ENCODE measurements around the gene DERL3.
A peak's percentile ranks its signal among the peaks of the same experiment; 100 is the strongest.
"Not testable (repeated sequence)": the region's sequence is repeated elsewhere in the genome, so short reads cannot be mapped to it uniquely, and the experiment has no call there.

The DERL3 gene

DNA sequence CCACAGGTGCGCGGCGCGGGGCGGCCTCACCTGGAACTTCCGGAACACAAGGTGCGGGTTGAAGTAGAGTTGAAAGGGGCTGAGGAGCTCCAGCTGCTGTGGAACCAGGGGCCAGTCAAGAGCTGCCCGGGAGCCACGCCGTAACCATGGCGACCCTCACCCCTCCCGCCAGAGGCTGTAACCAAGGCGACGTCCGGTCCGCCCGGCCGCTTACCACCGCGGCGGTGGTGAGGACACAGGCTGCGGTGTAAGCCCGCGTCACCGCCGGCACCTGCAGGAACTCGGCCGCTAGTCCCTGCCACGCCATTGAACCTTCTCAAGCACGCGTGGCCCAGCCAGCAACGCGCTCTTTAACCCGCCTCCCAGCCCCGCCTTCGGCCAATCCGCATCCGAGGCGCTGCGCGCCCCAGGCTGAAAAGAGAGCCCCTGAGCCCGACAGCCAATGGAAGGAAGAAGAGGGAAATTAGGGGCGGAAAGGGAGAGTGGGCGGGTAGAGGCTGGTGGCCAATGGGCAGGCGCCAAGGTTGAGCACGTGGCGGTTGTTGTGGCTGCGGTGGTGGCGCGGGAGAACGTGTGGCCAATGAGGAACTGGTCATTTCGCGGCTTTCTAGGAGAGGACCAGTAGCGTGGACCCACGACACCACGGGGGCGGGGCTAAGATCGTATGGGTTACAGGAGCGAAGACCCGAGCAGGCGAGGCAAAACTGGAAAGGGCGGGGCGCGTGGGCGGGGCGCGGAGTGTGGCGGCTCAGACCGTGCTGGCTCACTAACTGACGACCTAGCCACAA is at the start of gene DERL3:
Gene DERL3 (minus strand): TSS at position 326 of the 788 bp plus-strand sequence. CDS start 19 bp downstream, at position 307.
- peak; percentile 99 for DNase-seq

DNA sequence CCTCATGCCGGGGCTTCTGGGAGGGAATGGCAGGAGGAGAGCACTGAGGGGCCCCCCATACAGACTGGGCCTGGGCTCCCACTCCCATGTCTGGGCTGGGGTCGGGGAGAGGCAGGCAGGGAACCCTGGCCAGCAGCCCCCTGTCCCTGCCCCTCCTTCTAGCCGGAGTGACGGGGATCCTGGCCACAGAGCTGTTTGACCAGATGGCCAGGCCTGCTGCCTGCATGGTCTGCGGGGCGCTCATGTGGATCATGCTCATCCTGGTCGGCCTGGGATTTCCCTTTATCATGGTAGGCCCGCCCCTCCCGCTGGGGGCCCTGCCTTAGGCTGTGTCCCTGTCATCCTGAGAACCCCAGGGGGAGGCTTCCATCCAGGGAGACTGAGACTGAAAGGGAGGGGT is 45.3 kb upstream of the DERL3 start:
- no peak for DNase-seq

DNA sequence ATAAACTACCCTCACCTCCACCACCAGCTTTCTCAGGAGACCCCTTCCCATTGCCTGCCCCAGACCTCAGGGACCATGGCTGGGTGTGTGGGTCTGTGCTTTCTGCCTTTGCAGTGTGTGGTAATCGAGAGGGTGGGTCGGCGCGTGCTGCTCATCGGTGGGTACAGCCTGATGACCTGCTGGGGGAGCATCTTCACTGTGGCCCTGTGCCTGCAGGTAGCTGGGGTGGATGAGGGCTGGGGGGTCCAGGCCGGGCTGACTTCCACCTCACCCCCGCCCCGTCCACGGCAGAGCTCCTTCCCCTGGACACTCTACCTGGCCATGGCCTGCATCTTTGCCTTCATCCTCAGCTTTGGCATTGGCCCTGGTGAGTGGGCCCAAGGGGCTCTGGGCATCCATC is 44.9 kb upstream of the DERL3 start:
- DNase-seq = no peak

- no peak for DNase-seq
Measured at GRCh38 chr22:23882370-23882769, 43.6 kb upstream of the DERL3 start.

GRCh38 chr22:23878219-23878618 is 39.4 kb upstream of the DERL3 start:
- DNase-seq = no peak

GRCh38 chr22:23877566-23877965 is 38.8 kb upstream of the DERL3 start:
- no peak for DNase-seq

DNA sequence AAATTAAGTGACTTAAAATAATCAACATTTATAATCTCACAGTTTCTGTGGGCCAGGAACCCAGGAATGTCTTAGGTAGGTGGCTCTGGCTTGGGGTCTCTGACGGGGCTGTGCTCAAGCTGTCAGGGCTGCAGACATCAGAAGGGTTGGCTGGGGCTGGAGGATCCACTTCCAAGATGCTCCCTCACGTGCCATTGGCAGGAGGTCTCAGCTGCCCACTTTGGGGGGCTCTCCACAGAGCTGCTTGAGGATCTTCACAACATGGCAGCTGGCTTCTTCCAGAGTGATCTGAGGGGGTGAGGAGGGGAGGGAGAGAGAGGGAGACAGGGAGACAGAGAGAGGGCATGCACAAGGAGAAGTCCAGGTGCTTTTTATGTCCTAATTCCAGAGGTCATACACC is 37.0 kb upstream of the DERL3 start:
- no peak for DNase-seq

DNA sequence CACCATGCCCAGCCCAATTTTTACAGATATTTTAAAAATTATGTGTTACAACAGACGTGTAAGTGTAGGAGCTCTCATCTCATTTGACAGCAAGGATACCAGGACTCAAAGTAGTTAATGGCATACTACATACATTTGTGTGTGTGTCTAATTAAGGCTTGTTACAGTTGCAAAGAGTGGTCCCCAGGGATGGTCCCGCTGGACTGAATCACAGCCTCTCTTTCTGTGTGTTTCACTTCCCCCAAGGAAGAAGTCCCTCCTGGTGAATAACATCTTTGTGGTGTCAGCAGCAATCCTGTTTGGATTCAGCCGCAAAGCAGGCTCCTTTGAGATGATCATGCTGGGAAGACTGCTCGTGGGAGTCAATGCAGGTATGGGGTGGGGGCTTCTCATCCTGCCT is 36.1 kb upstream of the DERL3 start:
- no peak for DNase-seq

DNA sequence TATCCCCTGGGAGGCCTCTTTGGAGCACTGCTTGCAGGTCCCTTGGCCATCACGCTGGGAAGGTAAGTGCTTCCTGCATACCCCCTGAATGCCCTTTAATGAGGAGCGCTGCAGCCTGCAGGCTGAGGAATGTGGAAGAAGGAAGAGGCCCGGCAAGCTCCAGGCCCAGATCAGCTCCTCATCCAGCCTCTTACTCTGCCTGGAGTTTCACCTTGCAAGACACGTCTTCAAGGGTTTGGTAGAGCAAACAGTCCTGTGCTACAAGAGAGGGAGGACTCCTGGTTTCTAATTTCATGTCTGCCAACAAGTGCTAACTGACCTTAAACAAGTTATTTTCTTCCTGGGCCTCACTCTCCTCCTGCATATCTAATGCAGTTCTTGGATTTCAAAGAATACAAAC is 29.8 kb upstream of the DERL3 start:
- no peak for DNase-seq

GRCh38 chr22:23864499-23865154 is 25.8 kb upstream of the DERL3 start:
- DNase-seq = not testable (repeated sequence)

DNA sequence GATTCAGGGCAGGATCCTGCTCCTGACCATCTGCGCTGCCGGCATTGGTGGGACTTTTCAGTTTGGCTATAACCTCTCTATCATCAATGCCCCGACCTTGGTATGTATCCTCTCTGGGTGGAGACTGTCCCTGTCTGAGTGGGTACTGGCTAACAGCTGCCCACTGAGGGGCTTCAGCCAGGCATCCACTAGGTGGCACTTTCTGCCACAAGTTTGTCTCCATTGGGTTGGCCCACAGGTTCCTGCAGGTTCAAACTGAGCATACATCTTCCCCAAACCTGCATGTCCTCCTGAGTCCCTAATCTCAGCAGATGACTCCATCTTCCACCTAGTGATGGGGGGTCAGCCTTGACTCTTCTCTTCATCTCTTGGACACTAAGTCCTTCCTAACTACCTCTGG is 23.3 kb upstream of the DERL3 start:
- DNase-seq = peak; percentile 43

GRCh38 chr22:23860187-23860586 is 21.4 kb upstream of the DERL3 start:
- not testable (repeated sequence) for DNase-seq

GRCh38 chr22:23859201-23859600 is 20.4 kb upstream of the DERL3 start:
- DNase-seq = no peak

- no peak for DNase-seq
Measured at GRCh38 chr22:23858484-23858815, 19.6 kb upstream of the DERL3 start.

- peak; percentile 98 for DNase-seq
Measured at GRCh38 chr22:23857606-23858483, 19.0 kb upstream of the DERL3 start, which contains the start of gene SLC2A11. Gene SLC2A11 (plus strand): TSS chr22:23857875. CDS start chr22:23858000, 125 bp downstream.

DNA sequence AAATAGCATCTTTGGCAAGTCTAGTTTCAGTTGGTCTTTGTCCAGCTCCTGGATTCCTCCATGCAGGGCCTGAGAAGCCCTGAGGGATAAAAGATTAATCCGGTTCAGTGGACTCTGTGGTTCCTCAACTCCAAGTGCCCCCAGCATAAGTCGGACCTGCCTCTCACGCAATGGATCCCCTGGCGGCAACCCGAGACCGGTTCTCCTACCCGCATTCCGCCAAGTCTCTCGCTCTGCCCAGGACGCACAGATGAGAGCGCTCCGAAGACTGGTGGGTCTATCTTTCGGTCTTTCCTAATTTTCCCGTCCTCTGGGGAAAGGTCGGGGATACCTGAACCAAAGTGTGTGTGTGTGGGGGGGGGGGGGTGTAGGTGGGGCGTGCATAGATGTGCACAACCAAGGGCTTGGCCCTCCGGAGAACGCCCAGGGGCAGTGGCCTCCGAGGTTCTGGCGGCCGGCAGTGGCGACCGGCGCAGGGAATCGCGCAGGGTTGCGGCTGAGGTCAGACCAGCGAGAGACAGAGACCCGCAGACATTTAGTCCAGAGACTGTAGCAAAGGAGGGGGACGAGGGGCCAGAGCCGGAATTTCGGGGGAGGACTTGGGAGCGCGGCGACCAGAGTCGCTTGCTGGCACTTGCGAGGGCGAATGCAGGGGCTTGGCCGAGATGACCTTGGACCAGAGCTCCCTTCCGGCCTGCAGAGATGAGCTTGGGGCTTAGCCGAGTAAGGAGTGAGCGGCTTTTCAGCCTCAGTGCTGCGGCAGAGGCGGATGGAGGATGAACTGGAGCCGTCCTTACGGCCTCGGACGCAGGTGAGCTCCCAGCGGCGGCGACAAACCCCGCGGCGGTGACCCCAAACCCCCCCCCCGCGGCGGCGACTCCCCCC is 18.2 kb upstream of the DERL3 start:
- DNase-seq = no peak

- no peak for DNase-seq
Measured at GRCh38 chr22:23850136-23850611, 11.4 kb upstream of the DERL3 start.

- peak; percentile 80 for DNase-seq
Measured at GRCh38 chr22:23849009-23850006, 10.5 kb upstream of the DERL3 start.

GRCh38 chr22:23847991-23848864 is 9.4 kb upstream of the DERL3 start:
- DNase-seq = no peak

Data from CD4-positive, alpha-beta T cell treated with Interleukin-15 for 1 hour (primary cell).